ENCODE data around the gene ZNF414. TPM values are rescaled to one million over a fixed set of nuclear protein-coding genes. Genes with fewer than 3 reads are reported as not detected.
"Not testable (repeated sequence)": the region's sequence is repeated elsewhere in the genome, so short reads cannot be mapped to it uniquely, and the experiment has no call there.

Gene ZNF414
- total RNA-seq, 1 experiment from 2014 or later: 22.4 TPM

GRCh38 chr19:8558325-8558724 is 44.4 kb upstream of the ZNF414 start:
- Histone ChIP-seq H3K36me3 (ENCODE audit: low read depth) (no peaks in the 10 kb centered on the region), H3K4me1 (replicated peaks; ENCODE audit: insufficient read depth) (no peaks in the 10 kb centered on the region), H3K4me2 (no peak overlapping the region), H3K9me2 (ENCODE audit: insufficient read depth) (no peaks in the 10 kb centered on the region), H4K20me1 (ENCODE audit: insufficient read depth) (no peaks in the 10 kb centered on the region), H3K9me3 (ENCODE audit: insufficient read depth, low read depth) (no peaks in the 10 kb centered on the region), H3F3A (ENCODE audit: insufficient read depth, low read depth) (peaks cover 7% of the 10 kb centered on the region; the same call in 1 of the 2 replicates), H2AFZ (no peak overlapping the region), H3K79me2 (ENCODE audit: low read depth) (no peaks in the 10 kb centered on the region), H3K4me3 (no peak overlapping the region), H3K27me3 (ENCODE audit: insufficient read depth, low read depth) (no peaks in the 10 kb centered on the region), H3K27ac (no peak overlapping the region)
- DNase-seq: no peak
- ChIA-PET CTCF (no interaction called here), POLR2A (ENCODE audit: unreplicated experiment) (interaction anchor here (0.6 kb wide), 1 partner anchor 160 kb away, joined by 4 read pairs; no protein-coding TSS in a partner anchor)
- intact Hi-C loops (cut with micrococcal nuclease; ENCODE audit: unreplicated experiment): no loop called here
- BruUV-seq (replicated peaks): no TSS peak
- no peak for TF ChIP-seq CTCF (conservative IDR thresholded peaks at IDR 0.05)
- no peak for TF ChIP-seq EZH2 (IDR thresholded peaks at IDR 0.05; ENCODE audit: low read depth)

- TF ChIP-seq EZH2 (IDR thresholded peaks at IDR 0.05; ENCODE audit: low read depth): no peak
- no peak for TF ChIP-seq CTCF (conservative IDR thresholded peaks at IDR 0.05)
- BruUV-seq (replicated peaks): no TSS peak
- Histone ChIP-seq H3F3A (ENCODE audit: insufficient read depth, low read depth) (peaks cover 7% of the 10 kb centered on the region; the same call in 1 of the 2 replicates), H4K20me1 (ENCODE audit: insufficient read depth) (no peaks in the 10 kb centered on the region), H2AFZ (no peak overlapping the region), H3K4me1 (replicated peaks; ENCODE audit: insufficient read depth) (no peaks in the 10 kb centered on the region), H3K27me3 (ENCODE audit: insufficient read depth, low read depth) (no peaks in the 10 kb centered on the region), H3K9me2 (ENCODE audit: insufficient read depth) (no peaks in the 10 kb centered on the region), H3K79me2 (ENCODE audit: low read depth) (no peaks in the 10 kb centered on the region), H3K36me3 (ENCODE audit: low read depth) (no peaks in the 10 kb centered on the region), H3K4me3 (no peak overlapping the region), H3K4me2 (no peak overlapping the region), H3K9me3 (ENCODE audit: insufficient read depth, low read depth) (no peaks in the 10 kb centered on the region), H3K27ac (no peak overlapping the region)
- DNase-seq: no peak
- intact Hi-C loops (cut with micrococcal nuclease; ENCODE audit: unreplicated experiment): no loop called here
- ChIA-PET POLR2A (ENCODE audit: unreplicated experiment) (interaction anchor here (0.6 kb wide), 1 partner anchor 160 kb away, joined by 4 read pairs; no protein-coding TSS in a partner anchor), CTCF (interaction anchor here (0.5 kb wide), 1 partner anchor 33 kb away, joined by 5 read pairs; no protein-coding TSS in a partner anchor)
These were observed 43.8 kb upstream of the ZNF414 start for GRCh38 chr19:8557642-8558238.

DNA sequence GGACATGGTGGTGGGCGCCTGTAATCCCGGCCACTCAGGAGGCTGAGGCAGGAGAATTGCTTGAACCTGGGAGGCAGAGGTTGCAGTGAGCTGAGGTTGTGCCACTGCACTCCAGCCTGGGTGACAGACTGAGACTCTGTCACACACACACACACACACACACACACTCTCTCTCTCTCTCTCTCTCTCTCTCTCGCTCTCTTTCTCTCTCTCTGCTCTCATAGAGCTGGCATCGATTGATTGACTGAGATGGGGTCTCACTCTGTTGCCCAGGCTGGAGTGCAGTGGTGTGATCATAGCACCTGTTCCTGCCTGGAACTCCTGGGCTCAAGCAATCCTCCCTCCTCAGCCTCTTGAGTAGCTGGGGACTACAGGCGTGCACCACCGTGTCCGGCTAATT is 39.8 kb upstream of the ZNF414 start:
- BruUV-seq (replicated peaks); H3K27me3 ChIP-seq (ENCODE audit: insufficient read depth, low read depth); H3K4me1 ChIP-seq (replicated peaks; ENCODE audit: insufficient read depth); intact Hi-C loops (cut with micrococcal nuclease; ENCODE audit: unreplicated experiment); DNase-seq; CTCF ChIA-PET; H3K4me2 ChIP-seq; H4K20me1 ChIP-seq (ENCODE audit: insufficient read depth); H3K79me2 ChIP-seq (ENCODE audit: low read depth); H3F3A ChIP-seq (ENCODE audit: insufficient read depth, low read depth); H2AFZ ChIP-seq; H3K9me2 ChIP-seq (ENCODE audit: insufficient read depth); H3K4me3 ChIP-seq; H3K27ac ChIP-seq; POLR2A ChIA-PET (ENCODE audit: unreplicated experiment); H3K9me3 ChIP-seq (ENCODE audit: insufficient read depth, low read depth); H3K36me3 ChIP-seq (ENCODE audit: low read depth): not testable (repeated sequence)

GRCh38 chr19:8552810-8553209 is 38.8 kb upstream of the ZNF414 start:
- Histone ChIP-seq H3K36me3 (ENCODE audit: low read depth) (no peaks in the 10 kb centered on the region), H2AFZ (no peak overlapping the region), H3K9me3 (ENCODE audit: insufficient read depth, low read depth) (no peaks in the 10 kb centered on the region), H3K79me2 (ENCODE audit: low read depth) (no peaks in the 10 kb centered on the region), H3K4me3 (no peak overlapping the region), H3K27me3 (ENCODE audit: insufficient read depth, low read depth) (no peaks in the 10 kb centered on the region), H3K27ac (no peak overlapping the region), H4K20me1 (ENCODE audit: insufficient read depth) (no peaks in the 10 kb centered on the region), H3K4me2 (no peak overlapping the region), H3K9me2 (ENCODE audit: insufficient read depth) (no peaks in the 10 kb centered on the region), H3F3A (ENCODE audit: insufficient read depth, low read depth) (0 out of 2 replicates have a peak, but pooled peaks cover 7% of the 10 kb centered on the region), H3K4me1 (replicated peaks; ENCODE audit: insufficient read depth) (no peaks in the 10 kb centered on the region)
- CTCF ChIA-PET: no interaction called here
- no TSS peak for BruUV-seq (replicated peaks)
- POLR2A ChIA-PET (ENCODE audit: unreplicated experiment): no interaction called here
- intact Hi-C loops (cut with micrococcal nuclease; ENCODE audit: unreplicated experiment): no loop called here
- no peak for DNase-seq
- no peak for TF ChIP-seq CTCF (conservative IDR thresholded peaks at IDR 0.05)
- no peak for TF ChIP-seq EZH2 (IDR thresholded peaks at IDR 0.05; ENCODE audit: low read depth)
